Loucy (cell line): Measurements from ENCODE around the gene HIP1R.

Source experiments
- CTCF ChIP-seq: fragments of 200-600 bp; sonication (generic); conservative IDR thresholded peaks from 2 replicates; pipeline ENCODE4 v1.5.1; 2014; ENCODE audit warnings: mild to moderate bottlenecking, antibody characterized with exemption, low read length
- EZH2phosphoT487 ChIP-seq: fragments of 200-600 bp; IDR thresholded peaks from 2 replicates; pipeline ENCODE4 v1.6.1; 2018; ENCODE audit warnings: antibody characterized with exemption, mild to moderate bottlenecking, moderate library complexity, borderline replicate concordance

- TF ChIP-seq CTCF: no peak
- no peak for TF ChIP-seq EZH2phosphoT487
Observed at GRCh38 chr12:122903693-122904034, 68.4 kb downstream of the HIP1R start.
